ENCODE data around the gene CLCNKB.

CLCNKB gene

GRCh38 chr1:16005597-16005996 lies 38.0 kb upstream of the CLCNKB start:
- H3K4me3 ChIP-seq (ENCODE audit: low read depth, low read length): no peak overlapping the region
- DNase-seq (ENCODE audit: low read depth): no peak
- TF ChIP-seq CTCF (IDR thresholded peaks at IDR 0.05; ENCODE audit: insufficient read depth, low read depth, low read length, missing control alignments): no peak

DNA sequence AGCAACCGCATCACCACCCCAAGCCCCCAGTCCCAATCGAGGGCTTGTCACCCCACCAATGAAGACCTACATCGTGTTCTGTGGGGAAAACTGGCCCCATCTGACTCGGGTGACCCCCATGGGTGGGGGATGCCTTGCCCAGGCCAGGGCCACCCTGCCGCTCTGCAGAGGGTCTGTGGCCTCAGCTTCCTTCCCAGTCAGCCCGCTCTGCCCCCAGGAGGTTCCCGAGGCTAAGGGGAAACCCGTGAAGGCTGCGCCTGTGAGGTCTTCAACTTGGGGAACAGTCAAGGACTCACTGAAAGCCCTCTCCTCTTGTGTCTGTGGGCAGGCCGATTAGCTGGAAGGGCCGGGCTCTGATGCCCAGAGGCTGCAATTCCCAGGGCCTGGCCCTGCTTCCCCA lies 37.6 kb upstream of the CLCNKB start:
- no peak for TF ChIP-seq CTCF (IDR thresholded peaks at IDR 0.05; ENCODE audit: insufficient read depth, low read depth, low read length, missing control alignments)
- no peak overlapping the region for H3K4me3 ChIP-seq (ENCODE audit: low read depth, low read length)

DNA sequence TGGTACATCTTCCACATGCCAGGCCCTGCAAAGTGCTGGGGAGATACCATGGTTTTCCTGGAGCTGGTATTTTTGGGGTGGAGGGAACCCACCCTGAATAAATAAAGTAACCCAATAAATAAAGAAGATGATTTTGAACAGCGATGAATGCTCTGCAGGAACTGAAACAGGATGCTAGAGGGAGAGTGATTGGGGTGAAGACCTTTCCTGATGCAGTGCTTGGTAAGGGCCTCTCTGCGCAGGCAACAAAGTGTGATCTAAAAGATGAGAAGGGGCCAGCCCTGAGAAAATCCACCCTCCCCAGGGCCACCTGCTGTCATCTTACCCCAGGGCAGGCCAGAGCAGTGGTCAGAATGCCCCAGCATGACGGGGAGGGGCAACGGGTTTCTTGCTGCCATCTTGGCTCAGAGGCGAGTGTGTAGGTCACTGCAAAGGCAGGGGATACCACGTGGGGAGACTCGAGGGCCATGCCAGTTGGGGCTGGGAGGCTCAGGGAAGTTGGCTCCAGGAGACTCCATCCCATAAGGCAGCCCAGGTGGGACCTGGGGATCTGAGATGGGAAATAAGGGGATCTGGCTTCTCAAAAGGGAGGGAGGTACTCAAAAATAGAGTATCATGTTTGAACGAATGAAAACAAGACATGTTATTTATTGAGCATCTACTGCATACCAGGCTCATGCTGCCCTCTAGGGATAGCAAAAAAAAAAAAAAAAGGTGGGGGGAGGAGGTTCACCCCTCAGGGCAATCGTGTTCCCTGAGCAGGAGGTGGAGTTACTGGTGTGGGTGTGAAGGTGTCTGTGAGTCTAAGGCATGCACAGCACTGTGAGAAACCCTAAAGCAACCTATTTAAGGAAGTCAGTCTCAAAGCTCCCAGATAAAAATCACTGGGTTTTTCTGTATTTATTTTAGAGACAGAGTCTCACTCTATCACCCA lies 36.8 kb upstream of the CLCNKB start:
- peak; percentile 57 for DNase-seq (ENCODE audit: low read depth)
- no peak for TF ChIP-seq CTCF (IDR thresholded peaks at IDR 0.05; ENCODE audit: insufficient read depth, low read depth, low read length, missing control alignments)
- no peak overlapping the region for H3K4me3 ChIP-seq (ENCODE audit: low read depth, low read length)

More for the DNA sequence above, 37.6 kb upstream of the CLCNKB start:
- no peak for DNase-seq (ENCODE audit: low read depth)

DNA sequence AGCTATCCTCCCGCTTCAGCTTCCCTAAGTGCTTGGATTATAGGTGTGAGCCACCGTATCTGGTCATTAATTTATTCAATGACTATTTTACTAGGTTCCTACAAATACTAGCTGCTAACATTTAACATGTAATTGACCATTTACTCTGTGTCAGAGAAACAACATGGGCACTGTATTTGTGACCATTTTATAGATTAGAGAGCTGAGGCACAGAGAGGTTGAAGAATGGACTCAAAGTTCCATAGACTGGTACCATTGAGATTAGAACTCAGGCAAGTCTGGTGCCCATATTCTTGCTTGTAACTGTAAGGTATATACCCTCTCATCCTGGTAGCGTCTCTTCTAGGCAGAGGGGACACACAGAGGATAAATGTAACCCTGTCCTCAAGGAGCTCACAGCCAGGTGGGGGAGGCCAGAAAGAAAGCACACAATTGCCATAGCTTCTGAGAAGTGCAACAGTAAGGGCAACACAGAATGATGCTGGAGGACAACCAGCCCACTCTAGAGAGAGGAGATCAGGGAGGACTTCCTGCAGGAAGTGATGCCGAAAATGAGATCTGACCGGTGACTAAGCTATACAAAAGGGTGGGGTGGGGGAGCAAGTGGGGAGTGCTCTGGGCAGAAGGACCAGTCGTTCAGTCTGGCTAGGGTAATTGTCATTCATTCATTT lies 35.8 kb upstream of the CLCNKB start:
- H3K4me3 ChIP-seq (ENCODE audit: low read depth, low read length): no peak overlapping the region
- DNase-seq (ENCODE audit: low read depth): no peak
- TF ChIP-seq CTCF (IDR thresholded peaks at IDR 0.05; ENCODE audit: insufficient read depth, low read depth, low read length, missing control alignments): no peak

DNA sequence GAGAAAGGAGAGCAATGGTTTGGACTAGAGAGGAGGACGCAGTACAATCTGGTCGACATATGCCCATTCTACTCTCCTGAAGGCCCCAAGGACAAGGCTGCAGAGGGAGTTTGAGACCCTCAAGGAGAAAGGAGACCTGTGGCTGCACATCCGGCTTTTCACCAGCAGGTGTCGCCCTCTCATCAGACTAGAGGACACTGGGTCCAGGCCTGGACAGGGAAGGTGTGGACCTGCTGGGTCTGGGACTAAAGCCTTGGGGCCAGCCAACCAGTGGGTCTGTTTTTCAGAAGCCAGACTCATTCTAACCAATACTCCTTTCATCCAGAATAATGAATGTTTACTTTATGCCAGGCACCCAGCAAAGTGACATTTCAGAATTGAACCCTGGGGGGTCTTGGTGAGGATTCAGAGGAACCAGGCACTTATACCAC lies 34.5 kb upstream of the CLCNKB start:
- H3K4me3 ChIP-seq (ENCODE audit: low read depth, low read length): no peak overlapping the region
- TF ChIP-seq CTCF (IDR thresholded peaks at IDR 0.05; ENCODE audit: insufficient read depth, low read depth, low read length, missing control alignments): peak; percentile 94
- peak; percentile 69 for DNase-seq (ENCODE audit: low read depth)

DNA sequence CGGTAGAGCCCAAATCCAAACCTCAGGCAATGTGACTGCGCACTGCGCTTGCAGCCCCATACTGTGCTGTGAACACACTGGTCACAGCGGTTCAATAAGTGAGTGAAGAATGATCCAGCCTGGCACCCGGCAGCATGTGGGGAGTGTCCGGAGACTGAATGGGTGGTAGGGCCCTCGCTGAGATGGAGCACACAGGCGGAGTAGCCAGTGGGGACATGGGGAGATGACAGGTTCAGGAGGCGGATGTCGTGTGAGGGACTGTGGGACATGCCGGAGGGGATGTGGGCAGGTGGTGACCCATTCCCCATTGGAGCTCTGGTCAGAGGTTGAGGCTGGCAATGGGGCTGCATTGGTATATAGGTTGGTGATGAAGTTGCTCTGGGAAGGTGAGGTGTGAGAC lies 33.9 kb upstream of the CLCNKB start:
- no peak for DNase-seq (ENCODE audit: low read depth)
- no peak overlapping the region for H3K4me3 ChIP-seq (ENCODE audit: low read depth, low read length)
- TF ChIP-seq CTCF (IDR thresholded peaks at IDR 0.05; ENCODE audit: insufficient read depth, low read depth, low read length, missing control alignments): no peak

All from GM12865 (cell line).